ENCODE data around the gene TGFBR1.

TGFBR1 gene

DNA sequence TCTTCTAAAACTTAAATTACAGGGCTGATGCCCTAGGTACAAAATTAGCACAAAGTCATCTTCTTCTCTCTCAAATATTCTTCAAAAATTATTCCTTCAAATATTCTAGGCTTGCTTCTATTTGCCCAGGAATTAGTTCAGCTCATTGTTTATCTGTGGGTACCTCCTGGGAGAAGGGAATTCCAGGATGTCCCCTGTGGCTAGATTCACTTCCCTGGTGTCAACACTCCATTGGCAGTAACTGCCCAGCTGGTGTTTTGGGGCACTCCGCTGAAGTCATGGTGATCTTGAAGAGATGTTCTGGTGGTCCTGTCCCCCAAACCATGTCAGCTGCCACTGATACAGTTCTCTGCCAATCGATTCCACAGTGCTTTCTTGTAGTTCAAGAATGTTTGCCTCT lies 26.2 kb upstream of the TGFBR1 start:
- TF ChIP-seq, protein P1, sequence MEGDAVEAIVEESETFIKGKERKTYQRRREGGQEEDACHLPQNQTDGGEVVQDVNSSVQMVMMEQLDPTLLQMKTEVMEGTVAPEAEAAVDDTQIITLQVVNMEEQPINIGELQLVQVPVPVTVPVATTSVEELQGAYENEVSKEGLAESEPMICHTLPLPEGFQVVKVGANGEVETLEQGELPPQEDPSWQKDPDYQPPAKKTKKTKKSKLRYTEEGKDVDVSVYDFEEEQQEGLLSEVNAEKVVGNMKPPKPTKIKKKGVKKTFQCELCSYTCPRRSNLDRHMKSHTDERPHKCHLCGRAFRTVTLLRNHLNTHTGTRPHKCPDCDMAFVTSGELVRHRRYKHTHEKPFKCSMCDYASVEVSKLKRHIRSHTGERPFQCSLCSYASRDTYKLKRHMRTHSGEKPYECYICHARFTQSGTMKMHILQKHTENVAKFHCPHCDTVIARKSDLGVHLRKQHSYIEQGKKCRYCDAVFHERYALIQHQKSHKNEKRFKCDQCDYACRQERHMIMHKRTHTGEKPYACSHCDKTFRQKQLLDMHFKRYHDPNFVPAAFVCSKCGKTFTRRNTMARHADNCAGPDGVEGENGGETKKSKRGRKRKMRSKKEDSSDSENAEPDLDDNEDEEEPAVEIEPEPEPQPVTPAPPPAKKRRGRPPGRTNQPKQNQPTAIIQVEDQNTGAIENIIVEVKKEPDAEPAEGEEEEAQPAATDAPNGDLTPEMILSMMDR (IDR thresholded peaks at IDR 0.05), result no peak

GRCh38 chr9:99079542-99079941 lies 25.4 kb upstream of the TGFBR1 start:
- TF ChIP-seq, protein P1 (IDR thresholded peaks at IDR 0.05), result no peak

DNA sequence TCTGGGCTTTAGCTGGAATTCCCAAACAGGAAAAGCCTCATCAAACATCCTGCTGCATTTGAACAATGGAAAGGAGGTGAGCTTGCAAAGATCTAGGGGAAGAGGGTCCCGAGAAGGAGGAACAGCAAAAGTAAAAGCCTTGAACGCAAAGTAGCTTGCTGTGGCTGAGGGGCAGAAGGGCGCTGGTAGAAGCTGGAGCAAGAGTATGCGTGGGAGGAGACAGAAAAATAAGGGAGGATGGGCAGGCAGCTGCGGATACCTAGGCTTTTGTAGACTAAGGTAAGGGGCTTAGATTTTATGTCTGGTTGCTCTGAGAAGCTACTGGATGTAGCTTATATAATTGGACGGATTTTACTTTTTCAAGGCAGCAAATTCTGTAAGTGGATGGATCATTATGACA lies 21.9 kb upstream of the TGFBR1 start:
- TF ChIP-seq, protein P1 (IDR thresholded peaks at IDR 0.05), result no peak

GRCh38 chr9:99085949-99086948 lies 18.7 kb upstream of the TGFBR1 start:
- TF ChIP-seq, protein P1 (IDR thresholded peaks at IDR 0.05), result no peak

DNA sequence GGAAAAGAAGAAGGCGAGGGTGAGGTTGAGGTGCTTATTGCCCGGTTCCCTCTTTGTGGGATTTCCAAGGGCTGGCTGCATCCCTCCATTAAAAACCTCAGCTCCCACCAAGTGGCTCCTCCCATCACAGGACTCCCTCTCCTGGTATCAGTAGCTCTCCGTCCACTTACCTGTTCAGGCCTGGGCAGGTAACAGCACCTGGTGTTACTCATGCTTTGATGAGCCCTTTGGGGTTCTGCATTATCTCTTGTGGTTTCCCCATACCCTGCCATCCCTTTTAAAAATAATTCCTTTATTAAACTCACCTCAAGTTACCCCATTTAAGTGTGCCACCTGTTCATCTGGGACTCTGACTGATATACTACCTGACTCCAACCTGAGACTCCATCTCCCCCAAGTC lies 17.5 kb upstream of the TGFBR1 start:
- TF ChIP-seq, protein P1 (IDR thresholded peaks at IDR 0.05), result no peak

GRCh38 chr9:99090336-99091130 lies 14.4 kb upstream of the TGFBR1 start:
- TF ChIP-seq, protein P1 (IDR thresholded peaks at IDR 0.05), result no peak

DNA sequence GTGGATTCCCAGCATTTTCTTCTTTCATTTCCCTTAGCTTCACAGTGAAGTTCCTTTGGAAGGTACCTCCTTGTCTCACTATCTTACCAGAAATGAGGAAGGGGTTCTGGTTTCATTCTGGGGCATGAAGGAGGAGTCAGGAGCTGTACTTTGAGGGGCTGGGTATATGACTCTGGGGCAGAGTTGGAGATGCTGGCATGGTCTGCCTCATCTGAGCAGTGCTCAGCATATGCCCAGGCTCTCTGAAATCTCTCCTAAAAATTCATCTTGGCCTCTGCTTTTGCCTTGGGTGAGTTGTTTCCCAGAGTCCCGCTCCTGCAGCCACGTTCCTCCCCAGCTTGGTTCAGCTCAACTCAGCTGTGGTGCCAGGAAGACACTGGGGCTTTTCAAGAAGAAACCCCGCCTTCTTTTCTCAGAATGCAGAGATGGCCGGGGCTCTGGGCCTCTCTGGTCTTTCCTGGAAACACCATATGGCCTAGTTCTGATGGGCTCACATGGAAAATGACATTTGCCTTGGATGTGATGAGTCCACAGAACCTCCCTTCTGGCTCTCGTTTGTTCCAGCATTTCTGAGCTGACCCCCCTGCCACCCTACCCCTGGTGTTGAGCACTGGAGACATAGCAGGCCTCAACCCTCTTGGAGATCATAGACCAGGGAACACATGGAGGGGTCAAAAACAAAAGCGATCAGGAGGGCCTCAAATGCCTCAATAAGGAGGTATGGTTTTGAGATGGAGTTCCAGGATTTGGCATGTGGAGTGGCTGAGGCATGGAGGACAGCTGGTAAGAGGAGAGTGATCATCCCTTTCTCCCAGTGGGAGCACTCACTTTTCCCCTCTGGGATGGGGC lies 12.0 kb upstream of the TGFBR1 start:
- TF ChIP-seq, protein P1 (IDR thresholded peaks at IDR 0.05), result no peak
